NK-92 (cell line): Measurements from ENCODE around the gene GLI2.

Experiments used
- DNase-seq: peaks from one replicate; lab custom pipeline; 2025; ENCODE audit not compliant: unreplicated experiment; lab: John Stamatoyannopoulos, UW

The GLI2 gene

GRCh38 chr2:120737340-120738101 is 1.9 kb downstream of the GLI2 start:
- DNase-seq = no peak

- DNase-seq = no peak
These were observed 2.4 kb downstream of the GLI2 start for GRCh38 chr2:120738117-120738516.

- DNase-seq = no peak
These were observed 3.2 kb downstream of the GLI2 start for GRCh38 chr2:120738786-120739437.

GRCh38 chr2:120739438-120740090 is 3.9 kb downstream of the GLI2 start:
- DNase-seq = no peak

GRCh38 chr2:120740375-120740764 is 4.7 kb downstream of the GLI2 start:
- no peak for DNase-seq

GRCh38 chr2:120740765-120741524 is 5.3 kb downstream of the GLI2 start:
- no peak for DNase-seq

- no peak for DNase-seq
These were observed 6.2 kb downstream of the GLI2 start for GRCh38 chr2:120741571-120742561.

GRCh38 chr2:120743657-120744056 is 8.0 kb downstream of the GLI2 start:
- DNase-seq = no peak

- DNase-seq = no peak
These were observed 9.1 kb downstream of the GLI2 start for GRCh38 chr2:120744817-120745216.

- no peak for DNase-seq
These were observed 9.9 kb downstream of the GLI2 start for GRCh38 chr2:120745420-120746111.

- no peak for DNase-seq
These were observed 10.5 kb downstream of the GLI2 start for GRCh38 chr2:120746144-120746543.

- DNase-seq = no peak
These were observed 11.6 kb downstream of the GLI2 start for GRCh38 chr2:120747281-120747680.

- no peak for DNase-seq
These were observed 12.0 kb downstream of the GLI2 start for GRCh38 chr2:120747706-120748105.

- no peak for DNase-seq
These were observed 12.6 kb downstream of the GLI2 start for GRCh38 chr2:120748310-120748709.

- no peak for DNase-seq
These were observed 13.1 kb downstream of the GLI2 start for GRCh38 chr2:120748741-120749140.

- DNase-seq = no peak
These were observed 14.1 kb downstream of the GLI2 start for GRCh38 chr2:120749506-120750431.

- no peak for DNase-seq
These were observed 15.0 kb downstream of the GLI2 start for GRCh38 chr2:120750488-120751210.

GRCh38 chr2:120751553-120751952 is 15.9 kb downstream of the GLI2 start:
- no peak for DNase-seq
